ENCODE results near the gene PLCD4.

GRCh38 chr2:218615868-218616315, 8.2 kb downstream of the PLCD4 start:
- TF ChIP-seq POLR2A (IDR thresholded peaks at IDR 0.05) (no peak), CTCF (IDR thresholded peaks at IDR 0.05 in 4 of 5, conservative IDR thresholded peaks at IDR 0.05 in 1 of 5) (no peak)

Measured in gastrocnemius medialis (tissue), 4 donors.